GM18519 (cell line): ENCODE results near the gene APOBEC2.

ENCODE experiments used
- ATAC-seq: cut with Tn5 transposase; IDR thresholded peaks from one replicate; pipeline ENCODE4 v1.9.1; 2021; ENCODE audit warnings: mild to moderate bottlenecking, moderate library complexity; ENCODE audit not compliant: unreplicated experiment, low FRiP score

APOBEC2 gene

DNA sequence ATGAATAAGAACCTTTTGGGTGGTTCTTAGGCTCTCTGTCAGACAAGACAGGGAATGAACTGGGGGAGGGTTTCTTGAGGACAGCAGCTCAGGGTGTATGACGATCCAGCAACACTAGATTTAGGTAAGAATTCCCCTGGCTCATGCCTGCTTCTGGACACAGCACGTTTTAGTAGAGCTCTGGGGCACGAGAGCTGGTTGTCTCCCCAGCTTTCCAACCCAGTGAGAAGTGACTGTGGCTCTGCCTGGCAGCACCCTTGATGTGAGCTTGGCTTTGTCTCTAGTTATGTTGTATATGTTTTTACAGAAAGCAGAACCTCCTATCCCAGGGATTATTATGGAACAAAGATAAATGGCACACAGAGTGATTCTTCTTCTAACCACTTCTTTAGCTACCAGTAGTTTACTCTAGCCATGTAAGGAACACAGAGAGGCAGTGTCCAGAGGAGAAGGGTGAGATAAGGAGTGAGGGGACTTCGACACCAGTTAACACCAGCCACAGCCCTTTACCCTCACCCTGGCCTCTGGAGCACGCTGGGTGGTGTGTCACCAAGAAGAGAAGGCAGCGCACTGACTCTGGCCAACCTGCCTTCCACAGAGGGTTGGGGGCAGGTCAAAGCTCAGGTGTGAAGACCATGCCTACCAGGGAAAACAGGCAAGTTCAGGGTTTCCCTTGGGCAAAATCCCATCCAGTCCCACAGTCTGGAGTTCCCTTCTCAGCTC lies 3.9 kb downstream of the APOBEC2 start:
- no peak for ATAC-seq

DNA sequence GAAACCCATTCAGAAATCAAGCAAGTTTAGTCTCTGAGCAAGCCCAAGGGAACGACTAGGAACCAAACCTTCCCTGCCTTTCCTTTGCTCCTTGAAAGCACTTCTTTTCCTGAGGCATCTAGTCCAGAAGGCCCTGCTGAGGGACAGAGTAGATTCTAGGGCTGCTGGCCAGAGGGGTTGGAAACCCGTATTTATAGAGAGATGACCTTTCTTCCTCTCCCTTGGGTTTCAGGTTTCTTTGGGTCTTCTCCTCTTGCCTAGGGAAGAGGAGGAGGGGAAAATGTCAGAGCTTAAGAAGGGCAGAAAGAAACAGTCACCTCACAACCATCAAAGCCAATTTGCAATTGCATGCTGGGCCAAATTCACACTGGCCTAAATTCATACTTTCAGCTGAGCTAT lies 5.8 kb downstream of the APOBEC2 start:
- ATAC-seq = no peak

DNA sequence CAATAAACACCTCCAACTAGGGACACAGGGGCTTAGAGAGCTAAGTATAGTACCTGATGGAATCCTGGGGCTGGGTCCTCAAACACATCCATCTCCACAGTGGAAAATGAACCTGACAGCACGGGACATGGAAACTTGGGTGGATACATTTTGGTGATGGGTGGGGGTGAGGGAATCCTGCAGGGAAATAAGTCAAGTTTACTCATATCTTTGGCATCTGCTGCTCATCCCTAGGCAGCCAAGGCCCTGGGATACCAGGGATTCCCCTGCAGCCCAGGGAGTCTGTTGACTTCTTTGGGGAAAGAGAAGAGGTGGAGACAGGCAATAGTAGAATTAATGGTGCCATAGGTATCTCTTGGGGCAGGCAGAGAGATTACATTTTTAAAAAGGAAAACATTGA lies 6.6 kb downstream of the APOBEC2 start:
- no peak for ATAC-seq

DNA sequence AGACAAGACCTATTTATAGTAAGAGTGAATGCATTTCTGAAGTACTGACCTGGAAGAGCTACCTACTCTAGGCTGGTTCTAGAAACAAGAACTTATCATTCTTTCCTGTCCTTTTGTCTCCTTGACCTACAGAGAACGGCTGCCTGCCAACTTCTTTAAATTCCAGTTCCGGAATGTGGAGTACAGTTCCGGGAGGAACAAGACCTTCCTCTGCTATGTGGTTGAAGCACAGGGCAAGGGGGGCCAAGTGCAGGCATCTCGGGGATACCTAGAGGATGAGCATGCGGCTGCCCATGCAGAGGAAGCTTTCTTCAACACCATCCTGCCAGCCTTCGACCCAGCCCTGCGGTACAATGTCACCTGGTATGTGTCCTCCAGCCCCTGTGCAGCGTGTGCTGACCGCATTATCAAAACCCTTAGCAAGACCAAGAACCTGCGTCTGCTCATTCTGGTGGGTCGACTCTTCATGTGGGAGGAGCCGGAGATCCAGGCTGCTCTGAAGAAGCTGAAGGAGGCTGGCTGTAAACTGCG lies 8.3 kb downstream of the APOBEC2 start:
- ATAC-seq = no peak

DNA sequence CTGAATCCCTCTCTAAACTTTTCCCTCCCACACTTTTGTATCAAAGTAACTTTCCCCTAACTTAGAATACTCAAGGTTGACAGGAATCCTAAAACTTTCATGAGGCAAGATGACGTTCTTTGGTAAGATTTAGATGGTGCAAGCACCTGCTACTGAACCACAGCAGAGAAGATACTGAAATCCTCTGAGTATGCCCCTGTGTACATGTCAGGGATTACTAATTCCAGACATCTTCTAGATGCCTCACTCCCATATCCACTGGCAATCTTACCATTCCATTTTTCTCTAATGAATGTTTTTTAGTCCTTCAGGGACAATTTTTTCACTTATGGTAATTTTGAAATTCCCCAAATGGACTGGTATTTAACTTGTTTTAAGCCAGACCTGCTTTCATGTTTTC lies 9.1 kb downstream of the APOBEC2 start:
- no peak for ATAC-seq

DNA sequence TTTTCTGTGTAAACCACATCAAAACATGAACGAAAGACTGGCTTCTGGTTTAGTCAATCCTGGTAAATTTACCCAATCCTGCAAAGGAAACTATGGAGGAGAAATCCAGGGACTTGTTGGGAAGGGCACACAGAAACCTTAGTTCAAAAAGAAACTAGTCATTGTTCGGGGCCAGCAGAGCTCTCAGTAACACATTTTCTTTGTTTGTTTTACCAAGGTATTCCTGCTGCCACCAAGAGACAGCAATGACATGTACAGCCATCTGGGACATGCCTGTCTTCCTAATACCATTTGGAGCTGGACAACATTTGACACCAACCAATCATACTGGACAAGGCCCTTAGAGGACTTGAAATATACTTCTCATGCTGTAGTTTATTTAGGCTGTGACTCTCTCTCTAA lies 10.9 kb downstream of the APOBEC2 start:
- ATAC-seq = no peak

DNA sequence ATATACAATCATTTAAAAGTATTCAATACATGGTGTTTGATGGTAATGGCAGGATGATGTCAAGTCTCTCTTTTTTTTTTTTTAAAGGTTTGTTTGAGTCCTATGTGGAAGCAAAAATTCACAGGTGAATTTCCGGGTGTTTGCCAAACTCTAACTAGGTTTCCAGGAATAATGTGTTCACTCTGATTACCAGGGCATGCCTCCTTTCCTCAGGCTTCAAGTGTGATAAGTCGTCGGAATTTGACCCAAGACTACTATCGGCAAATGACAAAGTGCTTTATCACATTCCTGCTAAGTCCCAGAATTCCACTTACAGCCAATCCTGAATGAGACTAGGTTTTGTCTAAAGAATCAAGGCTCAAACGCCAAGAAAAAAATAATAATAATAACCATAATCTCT lies 11.8 kb downstream of the APOBEC2 start:
- no peak for ATAC-seq

DNA sequence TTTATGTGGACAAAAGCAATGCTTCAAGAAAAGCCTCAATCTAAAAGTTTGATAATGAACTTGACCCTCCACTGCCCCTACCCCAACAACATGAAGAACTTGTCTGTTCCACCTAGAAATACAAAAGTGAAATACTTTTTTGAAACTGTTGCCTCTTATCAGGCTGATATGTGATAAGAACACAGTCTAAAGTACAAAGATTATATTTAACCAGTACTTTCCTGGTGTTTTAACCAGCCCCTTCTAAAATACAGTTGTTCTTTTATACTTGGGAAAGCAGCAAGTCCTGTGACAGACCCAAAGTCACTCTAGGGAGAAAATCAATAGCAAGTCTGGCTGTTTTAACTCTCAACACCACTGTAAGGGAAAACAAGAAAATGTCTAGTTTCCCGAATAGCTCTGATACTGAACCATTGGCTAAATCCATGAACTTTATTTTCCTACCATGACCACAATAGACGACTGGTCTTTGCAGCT lies 12.6 kb downstream of the APOBEC2 start:
- no peak for ATAC-seq

DNA sequence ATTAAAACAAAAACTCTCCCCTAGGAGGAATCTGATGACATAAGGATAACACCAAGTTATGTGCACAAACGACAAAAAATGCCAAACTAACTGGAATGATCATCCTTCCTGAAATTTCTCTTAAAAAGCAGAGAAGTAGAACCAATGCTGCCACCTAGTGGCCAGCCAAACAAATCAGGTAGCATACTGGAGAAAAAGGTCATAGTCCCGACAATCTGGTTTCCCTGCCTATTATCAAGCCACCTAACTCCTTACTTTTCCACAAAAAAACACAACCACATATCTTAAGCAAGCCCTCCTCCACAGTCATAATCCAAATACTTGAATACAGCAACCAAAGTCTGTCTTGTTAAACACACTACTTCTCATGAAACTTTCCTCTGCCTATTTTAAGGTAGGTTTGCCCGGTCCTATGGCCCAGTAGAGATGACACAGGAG lies 13.9 kb downstream of the APOBEC2 start:
- ATAC-seq = no peak

DNA sequence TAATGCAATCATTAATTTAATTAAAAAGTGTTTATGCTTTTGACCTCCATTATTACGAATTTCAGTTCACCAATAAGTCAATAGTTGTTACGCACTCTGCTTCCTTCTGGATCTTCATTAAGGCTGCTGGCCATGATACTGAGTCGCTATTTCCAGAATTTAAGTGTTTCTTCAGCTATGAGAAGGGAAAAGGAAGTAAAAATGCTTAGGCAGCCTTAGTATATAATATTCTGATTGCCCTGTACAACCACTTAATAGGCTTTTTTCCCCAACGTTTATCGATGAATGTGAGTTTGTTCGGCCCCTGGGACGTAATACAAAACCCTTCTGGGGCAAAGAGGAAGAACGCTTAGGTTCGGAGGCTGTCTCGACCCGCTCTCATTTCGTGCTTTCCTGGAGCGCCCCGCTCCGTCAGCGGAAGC lies 18.5 kb downstream of the APOBEC2 start:
- no peak for ATAC-seq

DNA sequence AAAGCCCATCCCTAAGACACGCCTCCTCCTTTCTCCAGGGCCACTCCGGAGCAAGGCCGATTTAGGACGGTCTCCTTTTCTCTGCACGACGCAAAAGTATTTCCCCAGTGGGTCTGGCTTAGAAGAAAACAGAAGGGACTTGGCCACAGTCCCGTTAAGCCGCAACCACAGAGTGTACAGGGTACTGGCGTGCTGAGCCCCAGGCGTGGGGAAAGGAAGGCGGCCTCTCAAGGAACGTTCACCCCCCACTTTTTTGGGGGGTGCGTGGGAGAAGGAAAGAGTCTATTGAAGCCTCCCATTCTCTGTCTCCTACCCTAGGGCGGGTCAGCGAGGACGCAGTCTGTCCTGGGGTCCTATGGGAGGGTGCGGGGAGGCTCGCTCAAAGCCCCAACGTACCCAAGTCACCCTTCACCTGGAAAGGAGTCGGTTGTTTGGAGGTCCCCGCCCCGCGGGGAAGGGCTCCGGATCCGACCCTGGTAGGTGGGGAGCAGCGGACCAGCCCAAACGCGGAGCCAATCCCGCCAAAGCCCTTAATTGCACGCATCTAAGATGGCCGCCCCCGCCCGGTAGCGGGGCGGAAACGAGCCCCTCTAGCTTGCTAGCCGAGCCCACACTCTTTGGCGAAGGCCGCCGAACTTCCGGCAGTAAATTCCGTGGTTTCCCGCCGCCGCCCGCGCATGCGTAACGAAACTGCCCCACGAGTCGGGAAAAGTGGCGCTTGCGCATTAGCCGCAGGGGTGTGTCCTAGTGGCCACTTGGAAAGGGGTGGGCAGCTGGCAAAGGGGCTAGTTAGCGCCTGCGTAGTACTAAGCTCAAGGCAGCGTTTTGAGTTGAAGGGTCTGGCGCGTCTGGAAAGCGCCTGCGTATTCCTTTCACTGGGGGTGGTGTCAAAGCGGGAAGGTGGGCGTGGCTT lies 19.2 kb downstream of the APOBEC2 start, which contains the start of gene OARD1:
TSS of gene OARD1 (minus strand) at position 434 of the 913 bp plus-strand sequence. CDS start 722 bp downstream, outside the sequence.
- peak; percentile 45 for ATAC-seq

DNA sequence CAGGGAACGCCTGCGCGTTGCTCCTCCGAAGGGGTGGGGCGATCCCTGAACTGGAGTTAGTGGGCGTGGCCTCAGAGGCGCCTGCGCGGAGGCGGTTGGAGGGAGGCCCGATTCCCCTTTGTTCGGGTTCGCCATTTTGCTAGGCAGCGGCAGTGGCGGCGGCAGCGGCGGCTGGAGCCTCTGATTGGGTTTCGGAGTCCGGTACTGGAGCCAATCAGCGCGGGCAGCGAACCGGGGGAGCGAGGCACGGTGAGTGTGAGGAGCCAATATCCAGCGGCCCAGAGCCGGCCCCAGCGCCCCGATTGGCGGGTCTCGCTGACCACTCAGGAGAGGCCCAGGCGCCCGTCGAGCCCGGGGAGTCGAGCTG lies 19.8 kb downstream of the APOBEC2 start, which contains the start of gene NFYA:
TSS of gene NFYA (plus strand) at position 139 of the 367 bp plus-strand sequence. CDS start 6,116 bp downstream, outside the sequence.
- ATAC-seq = peak; percentile 40

DNA sequence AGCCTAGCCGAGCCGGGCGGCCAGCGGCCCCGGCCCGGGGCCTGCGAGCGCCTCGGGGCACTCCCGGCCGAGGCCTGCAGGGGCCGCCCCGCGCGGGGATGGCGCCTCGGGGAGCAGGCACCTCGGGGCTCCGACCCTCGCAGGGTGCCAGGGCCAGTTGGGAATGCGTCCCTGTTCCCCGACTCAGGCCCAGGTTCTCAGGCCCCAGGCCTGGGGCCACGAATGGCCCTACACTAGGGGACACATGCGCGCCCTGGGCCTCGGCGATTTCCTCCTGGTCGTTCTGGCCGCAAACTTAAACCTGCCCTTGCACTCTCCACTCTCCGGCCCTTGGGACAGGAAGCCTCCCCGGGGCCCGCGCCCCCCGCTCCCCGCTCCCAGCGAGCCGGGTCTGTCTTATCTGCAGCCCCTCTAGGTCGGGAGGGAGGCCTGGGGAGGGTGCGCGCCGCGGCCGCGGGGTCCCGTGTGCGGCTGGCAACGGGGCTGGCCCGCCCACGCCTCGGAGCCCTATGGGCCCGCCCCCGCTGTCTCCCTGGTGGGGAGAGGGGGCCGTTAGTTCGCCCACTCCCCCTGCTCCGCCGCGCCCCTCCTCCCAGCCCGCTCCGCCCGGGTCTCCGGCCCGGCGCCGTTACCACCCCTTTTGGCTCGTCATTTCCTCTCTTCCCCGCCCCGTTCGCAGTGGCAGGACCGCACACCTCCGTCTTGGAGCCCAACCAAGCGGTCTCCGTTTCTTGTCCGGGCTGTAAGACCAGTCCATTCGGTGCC lies 20.4 kb downstream of the APOBEC2 start:
- no peak for ATAC-seq

DNA sequence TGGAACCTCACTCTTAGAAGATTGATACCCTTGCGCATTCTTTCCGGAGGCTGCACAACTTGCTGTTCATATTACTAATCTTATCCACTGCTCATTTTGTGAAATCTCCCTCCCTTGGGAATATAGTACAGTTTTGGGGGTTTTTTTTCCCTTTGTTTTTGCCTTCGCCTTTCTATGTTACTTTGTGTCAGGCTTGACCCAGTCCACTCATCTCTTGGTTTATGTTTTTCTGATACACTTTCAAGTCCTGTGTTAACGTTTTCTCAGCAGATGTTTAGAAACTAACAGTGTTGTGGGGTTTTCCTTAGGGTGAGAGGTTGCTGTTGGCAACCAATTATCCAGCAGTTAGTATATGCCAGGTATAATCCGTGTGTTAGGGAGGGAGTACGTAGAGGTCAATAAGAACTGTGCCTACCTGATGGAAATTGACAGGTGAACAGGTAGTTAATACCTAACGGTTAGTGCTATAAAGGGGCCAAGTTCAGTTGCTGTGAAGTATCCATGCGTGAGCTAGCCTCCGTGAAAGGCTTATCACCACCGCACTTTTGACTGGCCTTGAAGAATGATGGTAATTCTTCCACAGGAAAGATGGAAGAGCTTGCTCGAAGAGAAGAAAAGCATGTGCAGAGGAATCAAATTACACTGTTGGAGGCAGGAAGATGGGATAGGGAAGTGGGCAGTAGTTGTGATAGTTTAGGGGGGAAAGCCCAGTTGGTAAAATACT lies 21.1 kb downstream of the APOBEC2 start:
- ATAC-seq = no peak

DNA sequence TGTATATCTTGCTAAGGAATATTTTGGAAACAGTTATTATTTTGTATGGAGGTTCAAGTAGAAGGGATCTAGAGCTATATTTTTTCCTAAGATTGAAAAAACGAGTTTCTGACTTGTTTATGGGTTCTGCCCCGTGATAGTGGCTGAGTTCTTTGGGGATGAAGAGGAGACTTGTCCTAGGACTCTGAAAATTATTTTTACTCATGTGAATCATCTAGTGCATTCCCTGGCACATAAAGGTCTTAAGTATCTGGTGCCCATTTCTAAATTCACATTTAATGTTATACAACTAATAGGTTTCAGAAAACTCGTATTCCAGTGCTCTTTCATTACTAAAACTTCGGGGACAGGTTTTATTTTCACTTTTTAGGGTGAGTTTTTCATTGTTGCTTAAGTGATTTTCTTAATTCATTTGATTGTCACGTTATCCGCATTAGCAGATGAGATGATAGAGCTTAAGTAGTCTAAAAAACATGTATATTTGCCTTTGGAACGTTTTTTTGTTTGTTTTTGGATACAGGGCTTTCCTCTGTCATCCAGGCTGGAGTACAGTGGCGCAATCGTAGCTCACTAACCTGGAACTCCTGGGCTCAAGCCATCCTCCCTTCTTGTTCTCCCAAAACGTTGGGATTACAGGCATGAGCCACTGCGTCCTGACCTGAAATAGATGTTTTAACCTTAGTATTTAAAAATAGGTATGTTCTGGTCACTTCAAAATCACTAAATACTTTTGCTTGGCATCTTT lies 21.9 kb downstream of the APOBEC2 start:
- ATAC-seq = no peak

DNA sequence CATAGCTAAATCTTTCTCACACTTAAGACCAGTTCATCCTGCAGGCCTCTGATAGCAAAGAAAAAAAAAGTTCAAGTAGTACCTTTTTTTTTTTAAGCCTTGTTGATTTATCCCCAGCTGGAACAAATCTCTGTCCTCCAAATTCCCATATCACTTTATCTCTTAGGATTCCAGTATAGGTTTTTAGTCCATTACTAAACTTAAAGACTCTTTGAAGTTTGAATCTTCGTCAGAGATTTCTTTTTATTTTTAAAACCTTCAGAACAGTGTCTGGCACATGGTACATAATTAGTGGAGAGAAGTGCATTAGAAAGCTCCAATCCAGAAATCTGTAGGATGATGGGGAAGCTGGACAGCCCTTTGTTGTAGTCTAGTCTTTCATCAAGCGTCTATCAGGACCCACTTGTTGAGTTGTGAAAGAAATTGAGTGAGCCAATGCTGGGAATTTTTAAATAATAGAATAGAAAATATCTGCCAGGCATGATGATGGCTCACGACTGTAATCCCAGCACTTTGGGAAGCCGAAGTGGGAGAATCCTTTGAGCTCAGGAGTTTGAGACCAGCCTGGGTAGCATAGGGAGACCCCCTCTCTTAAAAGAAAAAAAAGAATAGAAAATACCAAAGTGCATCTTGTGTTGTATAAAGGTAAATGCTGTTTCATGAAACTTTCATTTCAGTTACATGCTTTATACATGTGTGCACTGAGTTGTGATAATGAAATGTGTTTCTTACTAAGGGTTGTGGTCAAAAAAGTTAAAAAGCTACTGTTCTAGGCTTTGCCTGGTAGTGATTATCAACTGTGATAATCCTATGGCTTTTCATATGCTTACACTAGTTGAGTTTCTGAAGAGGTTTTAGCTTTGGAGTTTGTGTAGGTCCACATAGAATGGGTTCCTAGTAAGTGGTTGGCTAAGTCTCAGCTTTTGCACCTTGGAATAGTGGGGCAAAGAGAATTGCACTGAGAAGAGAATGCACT lies 22.9 kb downstream of the APOBEC2 start:
- ATAC-seq = no peak

DNA sequence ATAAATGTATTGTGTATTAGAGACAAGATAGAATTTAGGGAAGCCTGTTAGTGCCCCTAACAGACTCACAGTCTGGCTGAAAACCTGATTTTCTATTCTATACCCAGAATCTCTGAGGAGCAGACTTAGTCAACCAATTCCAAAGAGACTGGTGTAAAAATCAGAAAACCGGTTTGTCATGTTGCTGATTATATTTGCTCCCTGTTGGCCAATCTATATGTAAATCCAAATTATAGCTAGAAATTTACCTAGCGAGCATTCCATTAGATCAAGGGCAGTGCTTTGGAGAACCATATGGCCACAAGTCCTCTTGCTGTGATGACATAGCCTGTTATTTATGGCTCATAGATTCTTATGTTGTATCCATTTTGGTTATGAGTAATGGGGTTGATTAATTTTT lies 24.5 kb downstream of the APOBEC2 start:
- ATAC-seq = no peak

DNA sequence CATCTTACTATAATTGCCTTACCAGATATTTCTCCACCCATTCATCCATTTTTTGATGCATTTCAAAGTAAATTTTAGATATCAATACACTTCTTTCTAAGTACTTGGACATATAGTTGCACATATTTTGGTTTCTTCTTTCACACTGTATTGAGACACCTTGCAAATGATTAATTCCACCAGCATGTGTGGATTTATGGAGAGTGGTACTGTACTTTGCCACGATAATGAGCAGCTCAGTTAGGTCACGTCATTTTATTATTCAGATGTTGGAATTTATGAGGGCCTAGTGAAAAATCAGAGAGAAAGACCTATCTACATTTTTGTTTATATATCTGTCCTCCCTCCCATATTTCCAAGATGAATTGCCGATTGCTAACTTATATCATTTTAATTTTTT lies 25.1 kb downstream of the APOBEC2 start:
- ATAC-seq = no peak
